Measurements from ENCODE around the gene CPNE5.

DNA sequence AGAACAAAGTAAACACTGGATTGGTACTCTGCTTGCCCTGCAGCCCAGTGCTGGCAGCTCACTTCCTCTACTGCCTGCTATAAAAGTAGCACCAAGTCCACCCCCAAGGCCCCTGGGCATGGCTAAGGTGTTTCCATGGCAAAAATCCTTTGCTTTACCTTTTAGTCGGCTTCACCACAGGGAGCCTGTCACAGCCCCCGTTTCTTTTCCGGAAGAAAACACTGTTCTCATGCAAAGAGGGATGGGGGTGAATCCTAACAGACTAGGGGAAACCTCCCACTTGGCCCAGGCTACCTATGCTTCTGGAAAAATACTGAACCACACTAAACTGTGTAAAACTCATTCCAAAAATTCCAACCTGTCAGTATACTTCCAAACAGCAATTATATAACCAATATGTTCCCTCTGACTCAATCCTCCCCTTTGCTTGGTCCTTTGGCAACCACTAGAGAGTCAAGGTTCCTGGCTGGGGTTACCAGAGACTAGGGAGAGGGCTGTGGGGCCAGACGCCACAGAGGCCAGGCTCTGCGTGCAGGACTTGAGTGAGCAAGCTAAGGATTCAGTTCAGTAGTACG, 19.2 kb upstream of the CPNE5 start:
- no peak for TF ChIP-seq NFRKB (IDR thresholded peaks at IDR 0.05)
- TF ChIP-seq TARDBP (IDR thresholded peaks at IDR 0.05), result no peak
